Activated effector memory CD4-positive, alpha-beta T cell treated with Interleukin-2 at 50 U/mL for 16 hours (primary cell): ENCODE measurements around the gene KCNIP4.

Experiments
- DNase-seq: peaks from one replicate; pipeline ENCODE4 v3.0.0-alpha.2; 2020

Gene KCNIP4

GRCh38 chr4:21752616-21753015 is 196.0 kb downstream of the KCNIP4 start:
- no peak for DNase-seq

DNA sequence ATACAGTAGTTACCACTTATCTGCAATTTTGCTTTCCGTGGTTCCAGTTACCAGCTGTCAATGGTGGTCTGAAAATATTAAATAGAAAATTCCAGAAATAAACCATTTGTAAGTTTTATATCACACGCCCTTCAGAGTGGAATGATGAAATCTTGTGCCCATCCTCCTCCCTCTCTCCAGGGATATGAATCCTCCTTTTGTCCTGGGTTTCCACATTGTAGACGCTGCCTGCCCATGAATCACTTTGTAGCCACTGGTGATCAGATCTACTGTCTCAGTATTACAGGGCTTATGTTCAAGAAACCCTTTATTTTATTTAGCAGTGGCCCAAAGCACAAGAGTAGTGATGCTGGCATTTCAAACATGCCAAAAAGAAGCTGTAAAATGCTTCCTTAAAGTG is 198.6 kb downstream of the KCNIP4 start:
- DNase-seq = no peak

DNA sequence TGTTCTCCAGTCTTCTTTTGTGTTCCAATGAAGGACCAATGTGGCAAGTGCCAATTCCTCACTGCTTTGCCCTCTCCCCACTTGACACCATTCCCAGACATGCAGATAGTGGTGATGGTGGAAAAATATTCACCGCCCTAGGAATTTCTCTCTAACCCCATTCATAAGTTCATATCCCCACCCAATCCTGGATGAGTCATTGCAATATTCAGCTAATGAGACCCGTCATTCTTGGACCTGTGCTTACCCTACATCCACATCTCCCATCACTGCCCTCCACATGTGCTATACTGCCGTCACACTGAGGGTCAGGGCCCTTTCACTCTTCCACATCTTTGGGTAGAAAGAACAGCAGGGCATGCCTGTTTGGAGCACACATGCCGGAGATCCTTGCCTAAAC is 199.2 kb downstream of the KCNIP4 start:
- DNase-seq = no peak

DNA sequence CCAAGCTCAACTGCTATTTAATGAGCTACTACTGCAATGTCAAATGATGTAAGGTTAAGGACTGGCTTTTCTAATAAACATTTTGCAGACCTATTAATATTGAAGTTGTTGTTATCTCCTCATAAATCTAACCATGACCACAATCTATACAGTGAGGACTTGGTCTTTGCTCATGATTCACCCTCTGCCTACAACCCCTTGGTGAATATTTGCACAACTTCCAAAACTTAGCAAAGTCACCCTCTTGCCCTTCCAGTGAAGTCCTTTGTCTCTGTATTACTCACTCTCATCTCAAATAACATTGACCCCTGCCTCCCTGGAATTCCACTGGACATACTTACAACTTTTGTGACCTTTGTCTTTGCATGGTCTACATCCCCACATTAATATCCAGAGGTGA is 204.5 kb downstream of the KCNIP4 start:
- DNase-seq = no peak

GRCh38 chr4:21742326-21742725 is 206.2 kb downstream of the KCNIP4 start:
- DNase-seq = no peak

DNA sequence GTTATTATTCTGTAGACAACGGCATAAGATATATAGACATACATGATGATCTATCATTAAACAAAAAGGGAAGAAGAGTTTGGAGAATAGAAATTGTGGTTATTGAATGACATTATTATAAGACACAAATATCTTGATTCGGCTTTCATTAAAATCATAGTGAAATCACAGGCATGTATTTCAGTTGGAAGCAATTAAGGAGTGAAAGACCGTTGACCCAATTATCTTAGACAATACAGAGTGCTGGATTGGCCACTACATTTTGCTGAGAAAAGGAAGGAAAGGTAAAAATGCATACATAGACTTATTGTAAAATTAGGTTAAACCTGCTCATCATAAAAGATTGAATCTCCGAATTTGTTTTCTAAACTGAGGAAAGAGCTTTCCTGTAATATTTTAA is 209.8 kb downstream of the KCNIP4 start:
- no peak for DNase-seq

- no peak for DNase-seq
Measured at GRCh38 chr4:21735866-21736265, 212.7 kb downstream of the KCNIP4 start.

GRCh38 chr4:21733894-21734630 is 214.5 kb downstream of the KCNIP4 start:
- no peak for DNase-seq

DNA sequence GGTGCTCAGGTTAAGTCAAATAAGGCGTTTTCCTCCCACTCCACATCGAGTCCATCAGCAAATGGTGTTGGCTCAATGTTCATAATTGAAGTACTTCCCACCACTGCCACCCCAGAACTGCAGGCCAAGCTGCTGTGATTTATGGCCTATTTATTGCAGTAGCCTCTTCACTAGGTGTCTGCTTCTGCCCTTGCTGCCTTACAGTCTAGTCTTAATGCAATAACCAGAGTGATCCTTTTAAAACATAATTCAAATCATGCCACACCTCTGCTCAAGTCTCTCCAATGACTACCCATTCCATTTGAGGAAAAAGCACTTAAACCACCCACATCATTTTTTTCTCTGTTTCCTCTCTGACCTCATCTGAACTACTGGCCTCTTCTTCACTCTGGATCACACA is 220.3 kb downstream of the KCNIP4 start:
- DNase-seq = no peak

DNA sequence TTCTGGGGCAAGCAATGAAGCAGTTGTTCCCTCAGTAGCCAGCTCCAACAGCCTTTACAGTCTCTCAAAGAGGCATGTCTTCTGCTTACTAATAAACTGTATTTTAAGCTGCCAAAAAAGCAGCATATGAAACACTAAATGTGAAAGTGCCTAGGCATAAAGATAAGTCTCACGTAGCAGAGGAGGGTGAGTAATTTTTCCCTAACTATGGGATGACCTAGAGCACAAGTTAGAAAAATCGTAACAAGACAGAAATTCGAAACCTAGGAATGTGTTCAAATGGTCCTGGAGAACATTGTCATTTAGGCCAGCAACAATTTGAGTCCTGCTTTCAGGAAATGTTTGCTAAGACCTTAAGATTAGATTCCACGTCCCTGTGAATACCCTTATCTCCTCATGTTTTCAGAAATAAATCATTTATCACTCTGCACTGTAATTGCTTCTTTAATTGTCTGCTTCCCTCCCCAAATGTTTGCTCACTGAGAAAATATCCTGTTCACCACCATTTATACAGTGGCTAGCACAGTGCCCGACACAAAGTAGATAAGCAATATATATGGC is 222.2 kb downstream of the KCNIP4 start:
- no peak for DNase-seq

DNA sequence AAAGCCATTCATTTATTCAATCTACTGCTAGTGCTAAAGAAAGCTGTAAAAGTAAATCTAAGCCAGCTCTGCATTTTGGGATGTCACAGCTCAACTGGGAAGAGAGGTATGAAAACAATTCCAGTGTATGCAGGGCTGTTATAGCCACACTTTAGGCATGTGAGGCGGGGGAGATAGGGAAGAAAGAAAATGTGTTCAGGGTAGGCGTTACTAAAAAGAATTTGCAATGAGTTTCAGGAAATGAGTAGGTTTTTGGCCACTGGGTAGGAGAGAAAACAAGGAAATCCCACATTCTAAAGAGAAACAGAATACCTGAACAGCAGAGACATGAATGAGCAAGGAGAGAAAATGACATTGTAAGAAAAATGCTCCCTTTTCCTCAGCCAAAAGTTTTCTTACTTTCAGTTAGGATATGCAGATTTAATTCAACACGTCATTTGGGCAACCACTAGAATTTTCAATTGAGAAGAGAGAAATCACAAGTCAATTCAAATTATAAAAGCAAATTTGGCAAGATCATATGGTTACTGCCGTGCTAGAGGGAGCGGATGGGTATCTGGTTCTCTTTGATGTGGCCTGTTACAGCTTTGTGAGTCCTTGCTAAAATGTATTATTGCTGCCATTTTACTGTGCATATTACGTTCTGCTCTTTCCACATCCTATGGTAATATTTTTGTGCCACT is 226.3 kb downstream of the KCNIP4 start:
- DNase-seq = no peak

GRCh38 chr4:21716531-21716930 is 232.0 kb downstream of the KCNIP4 start:
- DNase-seq = no peak

GRCh38 chr4:21710179-21710835 is 238.3 kb downstream of the KCNIP4 start:
- DNase-seq = no peak

- no peak for DNase-seq
Measured at GRCh38 chr4:21709761-21710160, 238.8 kb downstream of the KCNIP4 start.

DNA sequence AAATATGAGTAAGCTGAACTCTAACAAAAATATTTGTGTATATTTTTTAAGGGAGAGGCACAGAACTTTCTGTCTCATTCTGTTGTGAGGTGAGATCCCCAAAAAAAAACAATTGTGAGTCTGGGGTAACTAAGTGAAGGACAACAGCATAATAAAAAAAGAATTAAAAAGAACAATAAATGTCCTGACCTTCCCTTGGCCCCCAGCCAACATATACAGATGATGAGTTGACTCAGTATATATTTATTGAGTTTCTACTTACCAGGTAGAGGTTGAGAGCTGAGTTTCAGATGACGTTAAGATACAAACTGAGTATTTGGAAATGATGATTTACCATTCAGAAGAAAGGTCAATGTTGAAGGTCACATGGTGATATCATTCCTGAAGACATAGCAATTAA is 239.5 kb downstream of the KCNIP4 start:
- no peak for DNase-seq

DNA sequence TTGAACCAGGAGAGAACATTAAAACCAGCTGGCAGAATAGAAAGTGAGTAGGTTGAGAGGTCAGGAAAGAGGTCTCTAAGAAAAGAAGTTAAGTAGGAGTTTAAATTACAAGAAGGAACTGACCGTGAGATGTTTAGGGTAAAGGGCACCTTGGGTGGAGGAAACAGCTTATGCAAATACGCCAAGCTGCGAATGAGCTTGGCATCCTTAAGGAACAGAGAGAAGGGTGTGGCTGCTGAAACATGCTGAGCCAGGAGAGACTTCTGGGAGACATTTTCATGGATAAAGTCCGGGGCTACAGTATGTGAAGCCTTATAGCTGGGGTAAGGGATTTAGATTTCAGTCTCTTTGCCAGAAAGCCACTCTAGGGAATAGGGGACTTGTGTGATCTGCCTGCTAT is 249.1 kb downstream of the KCNIP4 start:
- DNase-seq = no peak

DNA sequence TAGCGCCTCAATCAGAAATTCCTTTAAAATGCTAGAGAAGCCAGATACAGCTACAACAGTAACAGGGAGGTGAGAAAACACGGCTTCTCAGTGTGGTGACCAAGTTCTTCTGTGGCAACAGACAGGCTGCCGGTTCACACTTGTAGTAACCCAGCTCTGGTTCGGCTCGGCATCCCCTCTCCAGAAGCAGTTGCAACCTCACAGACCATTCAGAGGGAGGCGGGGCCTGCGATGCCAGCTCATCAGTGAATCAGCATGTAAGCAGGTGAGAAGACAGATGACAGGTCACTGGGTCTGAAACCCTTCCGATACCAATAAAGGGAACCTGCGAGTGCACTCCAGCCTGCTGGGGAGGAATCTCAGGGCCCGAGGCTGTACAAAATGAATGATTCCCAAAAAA is 251.0 kb downstream of the KCNIP4 start:
- no peak for DNase-seq

DNA sequence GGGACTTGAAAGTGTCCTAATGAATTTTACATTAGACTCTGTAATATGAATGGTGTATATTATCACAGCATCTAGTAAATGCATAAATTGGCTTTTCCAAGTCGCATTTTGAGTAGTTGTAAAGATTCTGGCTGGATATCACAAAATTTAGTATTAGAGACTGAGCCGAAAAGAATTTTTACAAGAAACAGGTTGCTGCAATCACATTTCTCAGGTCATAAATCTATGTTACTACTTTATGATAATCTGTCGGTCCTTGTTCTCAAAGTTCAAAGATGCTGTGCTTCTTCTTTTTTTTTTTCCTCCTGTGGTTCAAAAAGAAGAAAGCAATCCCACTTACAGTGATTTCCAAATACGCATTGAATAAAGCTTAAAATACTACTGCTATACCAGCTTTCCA is 253.4 kb downstream of the KCNIP4 start:
- no peak for DNase-seq

- no peak for DNase-seq
Measured at GRCh38 chr4:21692241-21692640, 256.3 kb downstream of the KCNIP4 start.

GRCh38 chr4:21688596-21689265 is 259.8 kb downstream of the KCNIP4 start:
- DNase-seq = no peak

- no peak for DNase-seq
Measured at GRCh38 chr4:21685911-21686310, 262.7 kb downstream of the KCNIP4 start.

GRCh38 chr4:21680326-21680898 is 268.2 kb downstream of the KCNIP4 start:
- DNase-seq = no peak

GRCh38 chr4:21678711-21679110 is 269.9 kb downstream of the KCNIP4 start:
- no peak for DNase-seq
